Left ventricle myocardium inferior (tissue), 1 donor: ENCODE measurements around the gene HIRIP3. TPM values are rescaled to one million over a fixed set of nuclear protein-coding genes. Genes with fewer than 3 reads are reported as not detected.

ENCODE experiments used
- DNase-seq: peaks from one replicate; pipeline ENCODE4 v3.0.0-alpha.2; 2020
- H3K27ac ChIP-seq: fragments of 200-600 bp; replicated peaks from 2 replicates; pipeline ENCODE4 v1.8.0; 2021
- H3K27me3 ChIP-seq: fragments of 200-600 bp; 2 replicates; pipeline ENCODE4 v1.8.0; 2021; ENCODE audit warnings: low read depth
- H3K36me3 ChIP-seq: fragments of 200-600 bp; 2 replicates; pipeline ENCODE4 v1.8.0; 2021
- H3K4me1 ChIP-seq: fragments of 200-600 bp; 2 replicates; pipeline ENCODE4 v1.8.0; 2021
- H3K4me3 ChIP-seq: fragments of 200-600 bp; 2 replicates; pipeline ENCODE4 v1.8.0; 2021; ENCODE audit warnings: mild to moderate bottlenecking, moderate library complexity
- H3K9me3 ChIP-seq: fragments of 200-600 bp; replicated peaks from 2 replicates; pipeline ENCODE4 v1.8.0; 2021
- intact Hi-C: fragments of 100-400 bp; cut with micrococcal nuclease; formaldehyde crosslinking; loops from one replicate; pipeline ENCODE4 v1.11.0; 2022
- total RNA-seq: library from RNA; stranded (reverse); fragmentation: NEBNext Ultra II Directional; extraction: Animal tissue kit (Norgen Biotek cat#: 25700); gene quantifications from one replicate; pipeline ENCODE4 v1.2.1, GENCODE V29; 2021
- TF ChIP-seq, protein P1 (sequence below): fragments of 200-600 bp; IDR thresholded peaks from 2 replicates; pipeline ENCODE4 v1.8.0; 2021; ENCODE audit warnings: antibody characterized with exemption, mild to moderate bottlenecking, borderline replicate concordance
- donor health status: DM: no; HTN: yes; CAD: no; lungs with severe emphysema.

HIRIP3 gene
- total RNA-seq, 1 donor from 2014 or later = 18.8 TPM

DNA sequence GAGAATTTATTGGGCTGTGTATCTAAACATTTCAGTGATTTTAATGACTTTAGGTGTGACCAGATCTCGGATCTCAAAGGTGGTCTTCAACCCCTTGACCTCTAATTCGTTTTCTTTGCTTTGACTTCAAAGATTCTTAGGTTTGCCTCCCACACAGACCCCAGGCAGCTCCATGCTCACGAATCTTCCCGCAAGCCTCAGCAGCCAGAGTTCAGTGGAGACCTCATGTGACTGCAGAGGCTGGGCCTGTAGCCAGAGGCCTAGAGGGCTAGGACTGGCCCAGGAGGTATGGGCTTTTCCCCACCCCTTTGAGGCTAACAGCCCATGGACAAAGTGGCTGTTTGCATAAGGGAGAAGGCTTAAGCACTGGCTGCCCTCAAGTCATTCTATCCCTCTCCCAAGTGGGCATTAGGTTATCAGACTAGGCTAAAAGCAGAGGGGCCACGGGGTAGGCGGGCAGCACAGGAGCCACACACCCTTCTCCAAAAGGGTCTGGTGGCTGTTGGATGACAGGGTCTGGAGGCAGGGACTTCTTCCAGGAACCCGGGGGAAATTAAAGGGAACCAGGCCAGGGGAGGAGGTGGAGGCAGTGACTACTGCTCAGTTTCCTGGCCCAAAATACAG, 3.0 kb downstream of the HIRIP3 start:
- TF ChIP-seq, protein P1, sequence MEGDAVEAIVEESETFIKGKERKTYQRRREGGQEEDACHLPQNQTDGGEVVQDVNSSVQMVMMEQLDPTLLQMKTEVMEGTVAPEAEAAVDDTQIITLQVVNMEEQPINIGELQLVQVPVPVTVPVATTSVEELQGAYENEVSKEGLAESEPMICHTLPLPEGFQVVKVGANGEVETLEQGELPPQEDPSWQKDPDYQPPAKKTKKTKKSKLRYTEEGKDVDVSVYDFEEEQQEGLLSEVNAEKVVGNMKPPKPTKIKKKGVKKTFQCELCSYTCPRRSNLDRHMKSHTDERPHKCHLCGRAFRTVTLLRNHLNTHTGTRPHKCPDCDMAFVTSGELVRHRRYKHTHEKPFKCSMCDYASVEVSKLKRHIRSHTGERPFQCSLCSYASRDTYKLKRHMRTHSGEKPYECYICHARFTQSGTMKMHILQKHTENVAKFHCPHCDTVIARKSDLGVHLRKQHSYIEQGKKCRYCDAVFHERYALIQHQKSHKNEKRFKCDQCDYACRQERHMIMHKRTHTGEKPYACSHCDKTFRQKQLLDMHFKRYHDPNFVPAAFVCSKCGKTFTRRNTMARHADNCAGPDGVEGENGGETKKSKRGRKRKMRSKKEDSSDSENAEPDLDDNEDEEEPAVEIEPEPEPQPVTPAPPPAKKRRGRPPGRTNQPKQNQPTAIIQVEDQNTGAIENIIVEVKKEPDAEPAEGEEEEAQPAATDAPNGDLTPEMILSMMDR = no peak
- Histone ChIP-seq H3K27me3 (no peaks in the 10 kb centered on the region), H3K9me3 (no peaks in the 10 kb centered on the region), H3K4me1 (peaks cover 50% of the 10 kb centered on the region), H3K36me3 (peaks cover 67% of the 10 kb centered on the region), H3K27ac (no peak overlapping the region), H3K4me3 (no peak overlapping the region)
- intact Hi-C loops = no loop called here
- DNase-seq = no peak

- DNase-seq = no peak
- intact Hi-C loops = no loop called here
- TF ChIP-seq, protein P1 = no peak
- Histone ChIP-seq H3K27ac (no peak overlapping the region), H3K4me3 (no peak overlapping the region), H3K4me1 (peaks cover 40% of the 10 kb centered on the region), H3K9me3 (no peaks in the 10 kb centered on the region), H3K27me3 (no peaks in the 10 kb centered on the region), H3K36me3 (peaks cover 75% of the 10 kb centered on the region)
These were observed 3.9 kb downstream of the HIRIP3 start for GRCh38 chr16:29991571-29991904.

- Histone ChIP-seq H3K36me3 (peaks cover 80% of the 10 kb centered on the region), H3K4me1 (peaks cover 36% of the 10 kb centered on the region), H3K27me3 (no peaks in the 10 kb centered on the region), H3K27ac (no peak overlapping the region), H3K4me3 (no peak overlapping the region), H3K9me3 (no peaks in the 10 kb centered on the region)
- DNase-seq = no peak
- intact Hi-C loops = no loop called here
- TF ChIP-seq, protein P1 = no peak
These were observed 4.4 kb downstream of the HIRIP3 start for GRCh38 chr16:29990883-29991570.

DNA sequence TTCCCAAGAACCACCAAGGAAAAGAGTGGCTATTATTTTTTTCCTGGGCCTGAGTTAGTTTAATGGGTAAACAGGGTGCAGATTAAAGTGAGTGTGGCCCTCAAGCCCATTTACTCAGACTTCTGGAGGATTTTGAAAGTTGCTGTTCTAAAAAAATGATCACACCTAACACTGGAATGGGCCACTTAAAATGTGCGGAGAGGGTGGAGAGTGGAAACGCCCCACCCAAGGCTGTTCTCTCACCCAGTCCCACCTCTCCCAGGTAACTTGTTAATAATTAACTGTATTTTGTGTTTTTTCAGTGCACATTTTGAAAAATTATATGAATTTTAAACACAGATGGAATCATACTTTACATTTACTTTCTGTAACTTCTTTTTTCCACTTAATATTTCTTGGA, 5.4 kb downstream of the HIRIP3 start:
- intact Hi-C loops = no loop called here
- no peaks in the 10 kb centered on the region for H3K9me3 ChIP-seq
- H3K27ac ChIP-seq = no peak overlapping the region
- DNase-seq = no peak
- H3K4me3 ChIP-seq = no peak overlapping the region
- TF ChIP-seq, protein P1 = no peak
- H3K36me3 ChIP-seq = peaks cover 90% of the 10 kb centered on the region
- H3K4me1 ChIP-seq = peaks cover 27% of the 10 kb centered on the region
- no peaks in the 10 kb centered on the region for H3K27me3 ChIP-seq

DNA sequence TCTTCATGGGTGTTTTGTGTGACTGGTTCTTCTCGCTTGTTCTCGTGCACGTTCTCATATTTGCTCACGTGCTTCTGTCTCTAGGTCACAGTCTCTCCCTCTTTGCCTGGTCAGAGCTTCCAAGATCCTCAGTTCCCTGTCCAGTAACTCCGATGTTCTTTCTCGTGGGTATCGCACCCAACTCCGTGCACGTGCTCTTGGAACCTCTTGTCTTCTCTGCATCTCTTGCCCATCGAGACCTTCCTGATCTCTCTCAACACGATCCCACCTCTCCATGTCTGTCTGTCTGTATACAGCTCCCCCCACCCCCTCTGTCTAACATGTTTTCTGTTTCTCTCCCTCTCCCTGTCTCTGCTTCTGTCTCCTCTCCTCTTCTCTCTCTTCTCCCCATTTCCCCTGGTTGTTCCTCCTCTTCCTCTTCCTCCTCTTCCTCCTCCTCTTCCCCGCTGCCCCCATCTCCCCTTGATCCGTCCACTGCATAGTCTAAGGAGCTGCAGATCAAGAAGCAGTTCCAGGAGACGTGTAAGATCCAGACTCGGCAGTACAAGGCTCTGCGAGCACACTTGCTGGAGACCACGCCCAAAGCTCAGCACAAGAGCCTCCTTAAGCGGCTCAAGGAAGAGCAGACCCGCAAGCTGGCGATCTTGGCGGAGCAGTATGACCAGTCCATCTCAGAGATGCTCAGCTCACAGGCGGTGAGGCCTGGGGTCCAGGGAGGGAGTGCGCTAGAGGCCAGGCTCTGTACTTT, 6.1 kb downstream of the HIRIP3 start:
- no peak for DNase-seq
- H3K27ac ChIP-seq = no peak overlapping the region
- H3K27me3 ChIP-seq = no peaks in the 10 kb centered on the region
- intact Hi-C loops = no loop called here
- peaks cover 20% of the 10 kb centered on the region for H3K4me1 ChIP-seq
- H3K36me3 ChIP-seq = peaks cover 97% of the 10 kb centered on the region
- no peak overlapping the region for H3K4me3 ChIP-seq
- TF ChIP-seq, protein P1 = no peak
- H3K9me3 ChIP-seq = no peaks in the 10 kb centered on the region
